Right renal cortex interstitium (tissue), 3 donors: Measurements from ENCODE around the gene ALPI. TPM values are rescaled to one million over a fixed set of nuclear protein-coding genes. Genes with fewer than 3 reads are reported as not detected.
"Not testable (repeated sequence)": the region's sequence is repeated elsewhere in the genome, so short reads cannot be mapped to it uniquely, and the experiment has no call there.

ENCODE experiments used
- DNase-seq, 3 donors: peaks; one replicate each; pipeline ENCODE4 v3.0.0-alpha.2; 2013; ENCODE audit warnings: low read depth in 3 of 3, low spot score in 2 of 3
- polyA plus RNA-seq, 3 donors: library from polyadenylated mRNA; unstranded; fragments of 120-200 nt; gene quantifications; one replicate each; pipeline ENCODE4 v1.2.1, GENCODE V29; 2013; ENCODE audit not compliant: insufficient read length in 3 of 3

ALPI gene
- under 1 TPM in 2 of 3 donors, not detected in 1; 0.10 to 0.14 TPM for polyA plus RNA-seq

GRCh38 chr2:232455426-232456255 is at the start of gene ALPI:
ALPI (plus strand) TSS chr2:232456153; CDS start chr2:232456200, 47 bp downstream.
- DNase-seq: no peak

- DNase-seq: no peak
Observed at GRCh38 chr2:232406556-232407310, 49.2 kb upstream of the ALPI start, which contains the start of gene ALPG. ALPG (plus strand) TSS chr2:232406844; CDS start chr2:232406895, 51 bp downstream.

DNA sequence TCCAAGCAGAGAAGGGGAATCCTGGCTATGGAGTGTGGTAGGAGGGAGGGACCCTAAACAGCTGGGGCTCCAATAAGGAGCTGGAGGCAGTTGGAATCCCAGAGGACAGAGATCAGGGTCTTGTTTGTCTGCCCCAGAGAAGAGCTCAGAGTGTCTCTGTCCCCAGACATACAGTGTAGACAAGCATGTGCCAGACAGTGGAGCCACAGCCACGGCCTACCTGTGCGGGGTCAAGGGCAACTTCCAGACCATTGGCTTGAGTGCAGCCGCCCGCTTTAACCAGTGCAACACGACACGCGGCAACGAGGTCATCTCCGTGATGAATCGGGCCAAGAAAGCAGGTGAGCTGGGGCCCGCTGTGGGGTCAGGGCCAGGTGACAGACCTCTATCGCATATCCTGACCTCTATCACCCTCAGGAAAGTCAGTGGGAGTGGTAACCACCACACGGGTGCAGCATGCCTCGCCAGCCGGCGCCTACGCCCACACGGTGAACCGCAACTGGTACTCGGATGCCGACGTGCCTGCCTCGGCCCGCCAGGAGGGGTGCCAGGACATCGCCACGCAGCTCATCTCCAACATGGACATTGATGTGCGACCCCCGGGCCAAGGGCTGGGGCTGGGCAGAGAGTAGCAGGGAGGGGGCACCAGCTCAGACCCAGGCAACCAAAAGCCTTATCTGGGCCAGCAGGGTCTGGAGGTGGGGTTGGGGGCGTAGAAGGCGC is 48.4 kb upstream of the ALPI start:
- DNase-seq: not testable (repeated sequence)

DNA sequence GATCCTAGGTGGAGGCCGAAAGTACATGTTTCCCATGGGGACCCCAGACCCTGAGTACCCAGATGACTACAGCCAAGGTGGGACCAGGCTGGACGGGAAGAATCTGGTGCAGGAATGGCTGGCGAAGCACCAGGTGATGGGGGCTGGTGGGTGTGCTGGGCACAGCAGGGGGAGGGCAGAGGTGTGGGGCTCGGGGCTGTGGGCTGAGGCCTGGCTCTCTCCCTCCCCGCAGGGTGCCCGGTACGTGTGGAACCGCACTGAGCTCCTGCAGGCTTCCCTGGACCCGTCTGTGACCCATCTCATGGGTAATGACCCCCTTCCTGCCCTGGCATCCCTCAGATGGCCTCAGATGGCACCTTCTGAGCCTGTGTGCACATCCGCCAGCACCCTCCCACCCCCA is 47.7 kb upstream of the ALPI start:
- not testable (repeated sequence) for DNase-seq

DNA sequence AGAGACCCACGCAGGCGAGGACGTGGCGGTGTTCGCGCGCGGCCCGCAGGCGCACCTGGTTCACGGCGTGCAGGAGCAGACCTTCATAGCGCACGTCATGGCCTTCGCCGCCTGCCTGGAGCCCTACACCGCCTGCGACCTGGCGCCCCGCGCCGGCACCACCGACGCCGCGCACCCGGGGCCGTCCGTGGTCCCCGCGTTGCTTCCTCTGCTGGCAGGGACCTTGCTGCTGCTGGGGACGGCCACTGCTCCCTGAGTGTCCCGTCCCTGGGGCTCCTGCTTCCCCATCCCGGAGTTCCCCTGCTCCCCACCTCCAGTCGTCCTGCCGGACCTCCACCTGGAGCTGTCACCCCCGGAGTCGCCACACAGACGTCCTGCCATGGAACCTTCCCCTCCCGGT is 46.3 kb upstream of the ALPI start:
- DNase-seq: not testable (repeated sequence)

GRCh38 chr2:232410238-232410900 is 45.6 kb upstream of the ALPI start:
- DNase-seq: no peak

DNA sequence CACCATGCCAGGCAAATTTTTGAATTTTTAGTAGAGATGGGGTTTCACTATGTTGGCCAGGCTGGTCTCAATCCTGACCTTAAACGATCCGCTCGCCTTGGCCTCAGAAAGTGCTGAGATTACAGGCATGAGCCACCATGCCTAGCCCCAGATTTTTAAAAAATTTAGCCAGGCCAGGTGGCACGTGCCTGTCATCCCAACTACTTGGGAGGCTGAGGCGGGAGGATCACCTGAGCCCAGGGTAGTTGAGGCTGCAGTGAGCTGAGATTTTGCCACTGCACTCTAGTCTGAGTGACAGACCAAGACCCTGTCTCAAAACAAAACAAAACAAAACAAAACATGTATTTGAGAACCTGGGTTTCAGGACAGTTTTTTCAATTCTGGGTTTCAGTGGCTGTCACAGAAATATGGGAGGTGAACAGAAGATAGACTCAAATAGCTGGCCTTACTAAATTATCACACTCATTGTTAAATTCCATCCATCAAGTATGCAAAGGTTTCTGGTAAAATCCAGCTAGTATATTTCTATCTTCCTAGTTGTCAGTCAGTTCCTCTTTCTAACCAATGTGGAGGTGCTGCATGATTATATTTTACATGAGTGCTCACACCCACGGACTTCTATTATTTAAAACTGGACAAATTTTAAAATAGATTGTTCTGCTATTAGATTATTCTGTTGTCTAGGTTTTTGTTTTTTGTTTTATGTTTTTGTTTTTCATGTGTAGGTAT is 43.9 kb upstream of the ALPI start:
- DNase-seq: no peak

GRCh38 chr2:232412986-232413385 is 43.0 kb upstream of the ALPI start:
- no peak for DNase-seq

DNA sequence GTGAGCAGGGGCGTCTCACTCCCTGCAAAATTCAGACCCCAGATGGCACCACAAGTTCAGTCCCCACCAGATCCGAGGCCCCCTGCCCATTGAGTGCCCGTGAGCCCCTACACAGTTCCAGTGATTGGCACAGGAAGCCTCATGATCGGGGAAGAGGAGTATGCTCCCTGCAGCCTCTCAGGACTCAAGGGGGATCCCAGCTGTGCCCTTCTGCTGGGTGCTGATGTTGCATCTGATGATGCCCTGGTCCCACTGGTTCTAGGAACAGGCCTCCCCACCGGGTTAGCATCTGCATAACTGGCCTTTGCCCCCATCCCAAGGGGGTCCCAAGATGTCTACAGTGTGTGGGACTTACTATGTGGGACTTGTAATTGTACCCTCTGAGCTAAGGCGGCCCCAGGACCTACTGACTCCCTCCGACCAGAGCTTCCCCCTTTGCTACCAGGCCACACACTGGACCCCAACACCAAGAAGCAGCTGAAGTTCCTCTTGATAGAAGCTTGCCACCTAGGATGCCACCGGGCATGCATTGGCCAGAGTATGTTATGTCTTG is 40.7 kb upstream of the ALPI start:
- DNase-seq: no peak

GRCh38 chr2:232415736-232416520 is 40.0 kb upstream of the ALPI start:
- DNase-seq: no peak

DNA sequence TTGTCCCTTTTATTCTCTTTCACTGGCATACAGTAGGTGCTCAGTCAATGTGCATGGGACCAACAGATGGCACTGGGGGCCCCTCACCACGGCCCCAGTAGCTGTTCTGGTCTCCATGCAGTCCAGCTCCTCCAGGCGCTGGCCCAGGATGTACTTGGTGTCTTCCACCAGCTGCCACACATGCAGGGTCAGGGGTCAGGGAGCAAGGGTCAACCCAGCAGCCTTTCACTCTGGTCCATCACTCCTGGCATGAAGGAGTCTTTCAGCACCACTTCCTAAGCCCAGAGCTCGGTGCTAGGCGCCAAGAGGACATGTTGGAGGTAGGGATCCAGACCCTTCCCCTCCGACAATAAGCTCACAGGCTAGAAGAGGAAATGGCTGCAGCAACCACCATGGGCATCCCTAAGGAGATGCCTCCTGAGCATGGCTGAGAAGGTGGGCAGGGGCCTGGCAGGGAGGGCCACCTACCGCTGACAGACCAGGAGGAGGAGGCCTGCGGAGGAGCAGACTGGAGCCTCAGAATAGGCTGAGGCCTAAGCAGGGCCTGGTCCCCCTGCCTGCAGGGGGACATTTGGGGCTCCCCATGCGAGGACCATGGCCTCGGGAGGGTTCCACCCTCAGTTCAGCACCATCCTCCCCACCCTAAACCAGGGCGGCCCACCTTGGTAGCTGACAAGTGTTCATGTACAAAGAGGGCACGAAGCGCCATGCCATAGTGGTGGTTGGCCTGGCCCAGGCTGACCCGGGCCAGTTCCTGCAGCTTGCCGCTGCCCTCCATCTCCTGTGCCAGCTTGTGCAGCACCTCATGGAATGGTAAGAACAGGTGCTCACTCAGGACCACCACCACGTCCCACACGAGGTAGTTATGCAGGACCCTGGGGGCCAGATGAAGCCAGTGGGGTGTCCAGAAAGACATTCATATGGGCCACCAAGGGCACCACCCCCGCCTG is 39.2 kb upstream of the ALPI start:
- DNase-seq: no peak

GRCh38 chr2:232417489-232417888 is 38.5 kb upstream of the ALPI start:
- no peak for DNase-seq

- DNase-seq: no peak
Observed at GRCh38 chr2:232418056-232418455, 37.9 kb upstream of the ALPI start.

- DNase-seq: no peak
Observed at GRCh38 chr2:232418466-232419244, 37.3 kb upstream of the ALPI start.

DNA sequence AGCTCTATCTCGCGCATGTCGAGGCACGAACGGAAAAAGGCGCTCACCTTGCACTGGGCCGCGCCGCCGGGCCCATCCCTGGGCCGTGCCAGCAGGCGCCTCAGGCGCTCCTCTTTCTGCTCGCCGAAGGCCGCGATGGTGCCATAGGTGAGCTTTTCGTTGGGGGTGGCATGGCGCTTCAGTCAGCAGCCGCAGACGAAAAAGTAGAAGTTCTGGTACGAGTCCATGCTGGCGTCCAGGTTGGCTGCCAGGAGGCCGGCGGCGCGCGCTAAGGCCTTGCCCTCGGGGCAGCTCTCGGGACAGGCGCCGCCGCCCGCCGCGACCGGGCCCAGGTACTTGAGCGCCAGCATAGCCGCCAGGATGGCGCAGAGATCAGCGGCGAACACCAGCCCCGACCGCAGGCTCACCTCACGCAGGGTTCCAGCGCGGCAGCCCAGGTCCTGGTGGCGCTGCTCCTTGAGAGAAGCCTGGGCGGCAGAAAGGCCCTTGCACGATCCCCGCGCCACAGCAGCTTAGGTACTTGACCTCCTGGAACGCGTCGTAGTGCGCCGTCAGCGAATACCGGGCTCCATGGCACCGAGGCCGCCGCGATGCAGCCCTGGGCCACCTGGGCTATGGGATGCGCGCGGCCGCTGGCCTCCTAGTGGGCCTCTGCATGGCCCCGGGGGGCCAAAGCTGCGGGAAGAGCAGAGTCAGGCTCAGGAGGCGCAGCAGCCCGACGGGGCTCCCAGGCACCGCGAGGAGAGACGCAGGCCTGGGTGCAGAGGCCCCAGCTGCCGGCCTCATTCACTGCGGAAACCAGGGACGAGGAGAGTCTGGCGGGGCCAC is 36.5 kb upstream of the ALPI start:
- no peak for DNase-seq

GRCh38 chr2:232420073-232420454 is 35.9 kb upstream of the ALPI start:
- DNase-seq: no peak
